ENCODE results near the gene BICRA.
A peak's percentile ranks its signal among the peaks of the same experiment; 100 is the strongest.

The BICRA gene

GRCh38 chr19:47600246-47601179 lies 8.4 kb upstream of the BICRA start:
- peak overlapping the region; percentile 65 for H3K4me3 ChIP-seq (ENCODE audit: low read length)
- peak; percentile 98 for DNase-seq (ENCODE audit: low read depth, low spot score)

- peak overlapping the region; percentile 65 for H3K4me3 ChIP-seq (ENCODE audit: low read length)
- no peak for DNase-seq (ENCODE audit: low read depth, low spot score)
Measured at GRCh38 chr19:47601180-47601904, 7.6 kb upstream of the BICRA start.

DNA sequence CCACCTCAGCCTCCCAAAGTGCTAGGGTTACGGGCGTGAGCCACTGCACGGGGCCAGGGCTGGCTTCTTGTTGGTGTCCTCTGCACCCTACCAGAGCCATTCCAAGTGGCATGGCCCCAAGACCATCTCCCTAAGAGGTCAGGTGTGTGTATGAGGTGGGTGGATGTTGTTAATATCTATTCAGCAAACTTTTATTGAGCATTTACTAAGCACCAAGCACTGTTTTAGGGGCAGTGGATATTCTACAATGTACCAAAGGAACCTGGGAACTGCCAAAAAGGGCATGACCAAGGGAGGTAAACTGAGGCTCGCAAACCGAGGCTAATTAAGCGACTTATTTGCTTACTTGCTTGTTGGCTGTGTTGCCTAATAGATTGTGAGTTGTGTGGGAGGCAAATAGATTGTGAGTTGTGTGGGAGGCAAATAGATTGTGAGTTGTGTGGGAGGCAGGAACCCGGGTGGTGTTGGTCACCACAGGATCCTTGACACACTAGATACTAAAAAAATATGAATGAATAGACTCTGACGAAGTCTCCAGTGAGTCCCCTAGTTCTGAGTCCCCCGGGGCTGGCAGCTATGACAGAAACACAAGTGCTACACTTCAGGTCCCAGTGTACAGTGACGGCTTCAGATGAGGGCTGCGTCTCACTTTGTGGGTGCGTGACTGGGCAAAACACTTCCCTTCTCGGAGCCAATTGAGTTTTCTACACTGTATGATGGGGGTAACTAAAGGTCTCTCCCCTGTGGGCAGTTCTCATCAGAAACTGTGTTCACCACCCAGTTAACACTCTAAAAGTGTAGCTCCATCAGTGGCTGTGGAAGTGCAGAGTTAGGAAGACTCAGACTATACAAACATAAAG lies 5.0 kb upstream of the BICRA start:
- H3K4me3 ChIP-seq (ENCODE audit: low read length), result no peak overlapping the region
- DNase-seq (ENCODE audit: low read depth, low spot score), result no peak

DNA sequence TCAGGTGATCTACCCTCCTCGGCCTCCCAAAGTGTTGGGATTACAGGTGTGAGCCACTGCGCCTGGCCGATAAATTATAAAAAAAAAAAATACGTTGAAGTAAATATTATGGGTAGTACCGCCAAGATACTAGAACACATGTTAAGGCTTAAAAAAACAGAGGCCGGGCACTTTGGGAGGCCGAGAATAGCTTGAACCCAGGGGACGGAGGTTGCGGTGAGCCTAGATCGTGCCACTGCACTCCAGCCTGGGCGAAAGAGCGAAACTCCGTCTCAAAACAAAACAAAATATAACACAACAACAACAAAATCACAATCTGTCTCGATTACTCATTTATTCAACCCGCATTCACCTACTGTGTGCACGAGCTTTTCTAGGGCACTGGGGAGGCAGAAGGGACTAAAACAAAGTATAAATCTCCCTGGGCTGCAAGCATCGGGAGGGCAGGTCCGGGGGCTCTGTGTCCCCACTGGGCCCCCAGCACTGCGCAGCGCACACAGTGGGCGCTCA lies 1.3 kb upstream of the BICRA start:
- H3K4me3 ChIP-seq (ENCODE audit: low read length), result peak overlapping the region; percentile 75
- no peak for DNase-seq (ENCODE audit: low read depth, low spot score)

- DNase-seq (ENCODE audit: low read depth, low spot score), result peak; percentile 84
- H3K4me3 ChIP-seq (ENCODE audit: low read length), result peak overlapping the region; percentile 75
Measured at GRCh38 chr19:47608074-47608918, 638 bp upstream of the BICRA start.

DNA sequence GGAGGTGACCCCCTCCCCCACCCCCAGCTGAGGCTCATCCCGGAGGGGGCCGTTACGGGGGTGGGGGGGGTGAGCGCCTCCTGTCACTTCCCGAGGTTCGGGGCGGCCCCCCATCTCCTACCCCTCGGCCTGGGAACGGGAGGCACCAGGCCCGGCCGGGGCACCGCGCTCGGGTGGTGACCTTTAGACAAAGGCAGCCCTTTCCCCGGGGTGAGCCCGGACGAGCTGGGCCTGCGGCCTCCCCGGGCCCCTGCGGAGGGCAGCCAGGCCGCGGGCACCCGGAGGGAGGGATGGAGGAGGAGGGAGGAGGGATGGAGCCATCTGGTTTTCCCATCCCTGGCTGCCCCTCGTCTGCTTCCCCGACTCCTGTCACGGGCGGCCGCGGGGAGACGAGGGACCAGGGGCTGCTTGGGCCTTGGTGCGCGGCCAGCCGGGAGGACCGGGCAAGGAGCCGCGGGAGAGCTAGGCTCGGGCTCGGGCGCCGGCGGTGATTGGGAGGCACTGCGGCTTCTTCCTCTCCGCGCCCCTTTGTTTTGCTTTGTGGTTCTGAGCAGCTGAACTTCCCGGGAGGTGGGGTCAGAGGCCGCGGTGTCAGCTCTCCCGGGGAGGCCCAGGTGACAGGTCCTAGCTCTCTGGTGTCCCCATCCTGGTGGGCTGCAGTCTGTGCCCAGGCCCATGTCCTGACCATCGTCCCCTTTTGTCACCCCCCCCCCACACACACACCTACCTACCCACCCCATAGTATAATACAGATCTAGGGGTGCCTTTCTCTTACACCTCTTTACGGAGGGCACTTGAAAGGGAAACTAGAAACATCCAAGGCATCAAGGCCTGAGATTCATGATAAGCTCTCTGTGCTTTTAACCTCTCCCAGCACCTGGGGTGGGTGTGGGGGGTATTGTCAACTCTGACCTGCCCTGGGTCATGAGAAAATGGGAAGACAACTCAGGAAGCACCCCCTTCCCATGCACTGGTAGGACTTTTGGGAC lies 1.3 kb downstream of the BICRA start:
- H3K4me3 ChIP-seq (ENCODE audit: low read length), result peak overlapping the region; percentile 67
- DNase-seq (ENCODE audit: low read depth, low spot score), result peak; percentile 23

DNA sequence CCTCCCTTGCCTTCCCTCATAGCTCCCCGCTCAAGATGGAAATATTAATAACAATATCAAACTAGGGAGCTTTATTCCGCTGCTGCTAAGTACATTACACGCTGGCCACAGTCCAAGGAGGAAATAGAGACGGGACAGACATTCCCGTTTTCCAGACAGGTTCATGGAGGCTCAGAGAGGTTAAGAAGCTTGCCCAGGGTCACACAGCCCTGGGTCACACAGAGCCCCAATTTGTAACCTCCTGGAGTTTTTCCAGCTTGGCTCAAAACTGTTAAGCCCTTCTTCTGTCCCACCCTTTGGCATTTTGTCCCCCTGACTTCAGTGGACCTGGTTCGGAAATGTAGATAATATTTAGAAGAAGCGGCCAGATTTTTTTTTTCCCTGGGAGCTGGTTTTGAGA lies 2.0 kb downstream of the BICRA start:
- DNase-seq (ENCODE audit: low read depth, low spot score), result no peak
- H3K4me3 ChIP-seq (ENCODE audit: low read length), result no peak overlapping the region

DNA sequence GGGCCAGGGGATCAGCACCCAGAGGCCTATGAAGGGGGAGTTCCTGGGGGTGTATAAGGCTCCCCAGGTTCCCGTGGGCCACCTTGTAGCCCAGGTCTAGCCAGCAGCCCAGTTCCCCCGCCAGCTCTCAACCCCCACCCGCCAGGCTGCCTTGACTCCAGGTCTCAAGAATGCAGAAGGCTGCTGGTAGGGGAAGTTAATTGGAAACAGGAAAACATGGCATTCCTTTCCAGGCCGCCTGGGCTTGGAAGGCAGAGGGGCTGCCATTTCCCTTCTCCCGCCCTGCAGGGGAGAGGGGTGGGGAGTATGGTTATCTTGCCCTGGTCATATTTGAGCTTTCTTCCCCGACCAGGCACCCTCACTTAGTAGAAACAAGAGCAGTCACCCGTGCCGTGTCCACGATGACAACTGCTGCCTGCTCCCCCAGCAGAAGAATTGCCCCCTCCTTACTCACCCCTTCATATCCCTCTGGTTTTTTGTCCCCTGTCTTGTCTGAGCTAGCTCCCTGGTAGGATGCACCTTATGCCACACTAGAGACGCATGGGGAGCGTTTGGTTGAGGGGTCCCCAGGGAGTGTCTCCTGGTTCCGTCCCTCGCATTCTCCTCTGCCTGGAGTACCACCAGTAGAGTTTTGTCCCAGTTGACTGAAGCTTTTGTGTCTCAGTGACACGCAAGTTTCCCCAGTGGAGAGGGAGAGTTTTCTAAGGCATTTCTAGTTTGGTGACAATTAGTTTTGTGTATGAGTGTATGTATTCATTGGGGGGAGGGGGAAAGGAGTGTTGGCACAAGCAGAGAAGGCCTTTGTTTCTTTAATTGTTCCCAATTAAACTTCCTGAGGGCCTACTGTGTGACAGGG lies 4.5 kb downstream of the BICRA start:
- H3K4me3 ChIP-seq (ENCODE audit: low read length), result no peak overlapping the region
- DNase-seq (ENCODE audit: low read depth, low spot score), result no peak

GRCh38 chr19:47614021-47614295 lies 5.0 kb downstream of the BICRA start:
- DNase-seq (ENCODE audit: low read depth, low spot score), result no peak
- no peak overlapping the region for H3K4me3 ChIP-seq (ENCODE audit: low read length)

DNA sequence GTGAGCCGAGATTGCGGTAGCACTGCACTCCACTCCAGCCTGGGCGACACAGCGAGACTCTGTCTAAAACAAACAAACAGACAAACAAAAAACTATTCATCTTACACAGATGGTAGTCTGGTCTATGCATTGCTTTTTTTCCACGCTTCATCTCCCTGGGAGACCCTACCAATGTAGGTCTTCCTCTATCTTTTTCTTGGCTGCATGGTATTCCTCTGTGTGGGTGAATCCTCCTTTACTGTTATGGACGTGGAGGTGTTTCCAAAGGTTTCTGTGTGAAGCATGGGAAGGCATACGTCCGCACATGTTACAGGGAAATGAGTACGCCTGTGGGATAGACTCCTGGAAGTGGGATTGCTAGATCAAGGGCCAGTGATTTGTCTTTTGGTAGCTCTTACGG lies 5.6 kb downstream of the BICRA start:
- no peak for DNase-seq (ENCODE audit: low read depth, low spot score)
- no peak overlapping the region for H3K4me3 ChIP-seq (ENCODE audit: low read length)

- no peak overlapping the region for H3K4me3 ChIP-seq (ENCODE audit: low read length)
- DNase-seq (ENCODE audit: low read depth, low spot score), result no peak
Measured at GRCh38 chr19:47615230-47615629, 6.3 kb downstream of the BICRA start.

DNA sequence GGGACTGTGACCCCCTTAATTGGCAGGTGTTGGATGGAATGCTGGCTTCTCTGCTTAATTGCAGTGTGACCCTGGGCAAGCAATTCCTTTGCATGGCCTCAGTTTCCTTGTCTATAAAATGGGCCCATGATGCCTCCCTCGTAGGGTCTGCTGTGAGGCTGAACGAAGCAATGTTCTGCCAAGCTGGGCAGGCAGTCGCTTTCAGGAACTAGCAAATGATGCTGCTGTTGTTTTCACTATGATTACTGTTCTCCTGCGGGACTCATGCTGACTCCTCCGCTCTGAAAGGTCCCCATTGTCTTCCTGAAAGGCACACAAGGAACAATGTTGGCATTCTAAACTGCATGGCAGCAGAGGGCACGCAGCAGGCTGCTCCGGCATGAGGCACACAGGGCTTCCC lies 6.8 kb downstream of the BICRA start:
- no peak for DNase-seq (ENCODE audit: low read depth, low spot score)

GRCh38 chr19:47618771-47619170 lies 9.8 kb downstream of the BICRA start:
- H3K4me3 ChIP-seq (ENCODE audit: low read length), result no peak overlapping the region
- DNase-seq (ENCODE audit: low read depth, low spot score), result no peak

More for the DNA sequence above, 6.8 kb downstream of the BICRA start:
- H3K4me3 ChIP-seq (ENCODE audit: low read length), result no peak overlapping the region

- no peak for DNase-seq (ENCODE audit: low read depth, low spot score)
- H3K4me3 ChIP-seq (ENCODE audit: low read length), result no peak overlapping the region
Measured at GRCh38 chr19:47619763-47620162, 10.8 kb downstream of the BICRA start.

- no peak for DNase-seq (ENCODE audit: low read depth, low spot score)
- no peak overlapping the region for H3K4me3 ChIP-seq (ENCODE audit: low read length)
Measured at GRCh38 chr19:47623151-47623920, 14.4 kb downstream of the BICRA start.

DNA sequence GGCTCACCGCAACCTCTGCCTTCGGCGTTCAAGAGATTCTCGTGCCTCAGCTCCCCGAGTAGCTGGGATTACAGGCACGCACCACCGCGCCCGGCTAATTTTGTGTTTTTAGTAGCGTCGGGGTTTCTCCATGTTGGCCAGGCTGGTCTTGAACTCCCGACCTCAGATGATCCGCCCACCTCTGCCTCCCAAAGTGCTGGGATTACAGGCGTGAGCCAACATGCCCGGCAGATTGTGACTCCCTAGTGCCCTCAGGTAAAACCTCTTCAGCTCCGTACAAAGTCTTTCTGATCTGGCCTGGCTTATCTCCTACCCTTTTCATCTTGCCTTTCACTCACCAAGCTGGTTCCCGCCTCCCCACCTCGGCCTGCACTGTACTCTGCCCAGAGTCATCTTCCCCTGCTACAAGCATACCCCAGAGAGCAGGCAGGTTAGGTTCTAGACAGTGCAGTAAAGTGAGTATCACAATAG lies 15.0 kb downstream of the BICRA start:
- no peak overlapping the region for H3K4me3 ChIP-seq (ENCODE audit: low read length)
- no peak for DNase-seq (ENCODE audit: low read depth, low spot score)
